Measurements from ENCODE around the gene RAVER1. TPM values are rescaled to one million over a fixed set of nuclear protein-coding genes. Genes with fewer than 3 reads are reported as not detected.

Gene RAVER1
- total RNA-seq, 1 experiment from 2014 or later, result 10.6 TPM

GRCh38 chr19:10295847-10296591 is 37.3 kb downstream of the RAVER1 start:
- in situ Hi-C loops (cut with HindIII; ENCODE audit: low pct_unique_long_range_greater_than_20kb, low sequenced_read_pairs), result no loop called here
- no peak for DNase-seq (ENCODE audit: low read depth)

GRCh38 chr19:10295305-10295846 is 38.0 kb downstream of the RAVER1 start:
- peak; percentile 39 for DNase-seq (ENCODE audit: low read depth)
- in situ Hi-C loops (cut with HindIII; ENCODE audit: low pct_unique_long_range_greater_than_20kb, low sequenced_read_pairs), result no loop called here

GRCh38 chr19:10294368-10294697 is 39.0 kb downstream of the RAVER1 start:
- in situ Hi-C loops (cut with HindIII; ENCODE audit: low pct_unique_long_range_greater_than_20kb, low sequenced_read_pairs), result no loop called here
- no peak for DNase-seq (ENCODE audit: low read depth)

DNA sequence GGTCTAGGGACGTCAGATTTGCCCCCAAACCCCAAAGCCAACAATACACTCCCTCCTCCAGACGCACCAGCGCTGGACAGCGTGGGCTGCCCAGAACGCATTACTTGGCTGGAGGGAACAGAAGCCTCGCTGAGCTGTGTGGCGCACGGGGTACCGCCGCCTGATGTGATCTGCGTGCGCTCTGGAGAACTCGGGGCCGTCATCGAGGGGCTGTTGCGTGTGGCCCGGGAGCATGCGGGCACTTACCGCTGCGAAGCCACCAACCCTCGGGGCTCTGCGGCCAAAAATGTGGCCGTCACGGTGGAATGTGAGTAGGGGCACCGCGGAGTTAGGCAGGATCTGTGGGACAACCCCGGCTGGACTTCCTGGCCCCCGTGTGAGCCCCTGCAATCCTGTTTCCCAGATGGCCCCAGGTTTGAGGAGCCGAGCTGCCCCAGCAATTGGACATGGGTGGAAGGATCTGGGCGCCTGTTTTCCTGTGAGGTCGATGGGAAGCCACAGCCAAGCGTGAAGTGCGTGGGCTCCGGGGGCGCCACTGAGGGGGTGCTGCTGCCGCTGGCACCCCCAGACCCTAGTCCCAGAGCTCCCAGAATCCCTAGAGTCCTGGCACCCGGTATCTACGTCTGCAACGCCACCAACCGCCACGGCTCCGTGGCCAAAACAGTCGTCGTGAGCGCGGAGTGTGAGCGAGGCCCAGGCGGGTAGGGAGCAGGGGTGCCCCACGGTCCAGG is 39.5 kb downstream of the RAVER1 start:
- DNase-seq (ENCODE audit: low read depth), result no peak
- in situ Hi-C loops (cut with HindIII; ENCODE audit: low pct_unique_long_range_greater_than_20kb, low sequenced_read_pairs), result no loop called here

GRCh38 chr19:10292789-10293636 is 40.3 kb downstream of the RAVER1 start:
- DNase-seq (ENCODE audit: low read depth), result no peak
- in situ Hi-C loops (cut with HindIII; ENCODE audit: low pct_unique_long_range_greater_than_20kb, low sequenced_read_pairs), result no loop called here

GRCh38 chr19:10292206-10292788 is 41.0 kb downstream of the RAVER1 start:
- in situ Hi-C loops (cut with HindIII; ENCODE audit: low pct_unique_long_range_greater_than_20kb, low sequenced_read_pairs), result no loop called here
- peak; percentile 65 for DNase-seq (ENCODE audit: low read depth)

DNA sequence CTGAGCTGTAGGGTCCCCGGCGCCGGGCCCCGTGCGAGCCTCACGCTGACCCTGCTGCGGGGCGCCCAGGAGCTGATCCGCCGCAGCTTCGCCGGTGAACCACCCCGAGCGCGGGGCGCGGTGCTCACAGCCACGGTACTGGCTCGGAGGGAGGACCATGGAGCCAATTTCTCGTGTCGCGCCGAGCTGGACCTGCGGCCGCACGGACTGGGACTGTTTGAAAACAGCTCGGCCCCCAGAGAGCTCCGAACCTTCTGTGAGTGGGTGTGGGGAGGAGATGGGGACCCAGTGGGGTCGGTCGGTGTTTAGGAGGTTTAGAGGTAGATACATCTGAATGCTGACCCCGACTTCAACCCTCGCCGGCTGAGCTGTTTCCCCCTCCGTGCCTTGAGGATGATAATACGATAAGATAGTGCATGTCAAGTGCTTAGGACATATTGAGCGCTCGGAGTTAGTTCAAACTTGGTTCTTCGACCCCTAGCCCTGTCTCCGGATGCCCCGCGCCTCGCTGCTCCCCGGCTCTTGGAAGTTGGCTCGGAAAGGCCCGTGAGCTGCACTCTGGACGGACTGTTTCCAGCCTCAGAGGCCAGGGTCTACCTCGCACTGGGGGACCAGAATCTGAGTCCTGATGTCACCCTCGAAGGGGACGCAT is 41.6 kb downstream of the RAVER1 start:
- in situ Hi-C loops (cut with HindIII; ENCODE audit: low pct_unique_long_range_greater_than_20kb, low sequenced_read_pairs), result no loop called here
- DNase-seq (ENCODE audit: low read depth), result peak; percentile 36

GRCh38 chr19:10290876-10291553 is 42.3 kb downstream of the RAVER1 start:
- DNase-seq (ENCODE audit: low read depth), result peak; percentile 39
- in situ Hi-C loops (cut with HindIII; ENCODE audit: low pct_unique_long_range_greater_than_20kb, low sequenced_read_pairs), result no loop called here

DNA sequence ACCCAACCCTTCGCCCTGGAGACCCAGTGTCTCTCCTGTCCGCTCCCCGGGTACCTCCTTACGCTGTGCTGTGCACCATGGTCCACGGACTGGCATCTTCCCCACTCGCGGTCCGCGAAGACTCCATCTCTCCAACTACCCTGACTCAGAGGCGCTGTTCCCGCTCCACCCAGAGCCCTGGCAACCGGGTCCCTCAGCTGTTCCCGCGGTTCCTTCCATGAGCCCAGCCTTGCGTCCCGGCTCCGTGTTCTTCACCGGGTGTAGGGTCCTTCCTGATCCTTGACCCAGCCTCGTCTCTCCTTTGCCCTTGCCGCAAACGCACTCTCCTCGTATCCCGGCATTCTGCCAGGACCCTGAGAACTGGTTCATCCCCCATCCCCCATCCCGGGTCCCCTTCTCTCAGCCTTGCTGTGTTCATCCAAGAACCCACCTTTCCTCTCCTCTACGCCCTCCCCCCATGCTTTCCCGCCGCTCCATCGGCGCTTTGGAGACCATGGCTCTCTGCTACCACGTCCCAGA is 42.9 kb downstream of the RAVER1 start:
- in situ Hi-C loops (cut with HindIII; ENCODE audit: low pct_unique_long_range_greater_than_20kb, low sequenced_read_pairs), result no loop called here
- DNase-seq (ENCODE audit: low read depth), result no peak

- in situ Hi-C loops (cut with HindIII; ENCODE audit: low pct_unique_long_range_greater_than_20kb, low sequenced_read_pairs), result no loop called here
- no peak for DNase-seq (ENCODE audit: low read depth)
These were observed 43.4 kb downstream of the RAVER1 start, which contains the start of gene ICAM5 for GRCh38 chr19:10289836-10290356. TSS of gene ICAM5 (plus strand) at chr19:10289952. CDS start at chr19:10290044, 92 bp downstream.

GRCh38 chr19:10289167-10289835 is 44.0 kb downstream of the RAVER1 start:
- in situ Hi-C loops (cut with HindIII; ENCODE audit: low pct_unique_long_range_greater_than_20kb, low sequenced_read_pairs), result no loop called here
- no peak for DNase-seq (ENCODE audit: low read depth)

- no peak for DNase-seq (ENCODE audit: low read depth)
- in situ Hi-C loops (cut with HindIII; ENCODE audit: low pct_unique_long_range_greater_than_20kb, low sequenced_read_pairs), result no loop called here
These were observed 44.6 kb downstream of the RAVER1 start for GRCh38 chr19:10288662-10289166.

GRCh38 chr19:10286803-10287737 is 46.3 kb downstream of the RAVER1 start, which contains the start of gene ICAM4:
TSS of gene ICAM4 (plus strand) at chr19:10286955. CDS start at chr19:10287013, 58 bp downstream.
- in situ Hi-C loops (cut with HindIII; ENCODE audit: low pct_unique_long_range_greater_than_20kb, low sequenced_read_pairs), result no loop called here
- DNase-seq (ENCODE audit: low read depth), result no peak

DNA sequence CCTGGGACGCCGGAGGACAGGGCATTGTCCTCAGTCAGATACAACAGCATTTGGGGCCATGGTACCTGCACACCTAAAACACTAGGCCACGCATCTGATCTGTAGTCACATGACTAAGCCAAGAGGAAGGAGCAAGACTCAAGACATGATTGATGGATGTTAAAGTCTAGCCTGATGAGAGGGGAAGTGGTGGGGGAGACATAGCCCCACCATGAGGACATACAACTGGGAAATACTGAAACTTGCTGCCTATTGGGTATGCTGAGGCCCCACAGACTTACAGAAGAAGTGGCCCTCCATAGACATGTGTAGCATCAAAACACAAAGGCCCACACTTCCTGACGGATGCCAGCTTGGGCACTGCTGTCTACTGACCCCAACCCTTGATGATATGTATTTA is 47.9 kb downstream of the RAVER1 start:
- DNase-seq (ENCODE audit: low read depth), result no peak
- in situ Hi-C loops (cut with HindIII; ENCODE audit: low pct_unique_long_range_greater_than_20kb, low sequenced_read_pairs), result no loop called here

DNA sequence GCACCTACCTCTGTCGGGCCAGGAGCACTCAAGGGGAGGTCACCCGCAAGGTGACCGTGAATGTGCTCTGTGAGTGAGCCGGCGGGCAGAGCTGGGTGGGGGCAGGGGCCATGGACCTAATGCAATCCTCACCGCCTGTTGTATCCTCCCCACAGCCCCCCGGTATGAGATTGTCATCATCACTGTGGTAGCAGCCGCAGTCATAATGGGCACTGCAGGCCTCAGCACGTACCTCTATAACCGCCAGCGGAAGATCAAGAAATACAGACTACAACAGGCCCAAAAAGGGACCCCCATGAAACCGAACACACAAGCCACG is 48.4 kb downstream of the RAVER1 start:
- in situ Hi-C loops (cut with HindIII; ENCODE audit: low pct_unique_long_range_greater_than_20kb, low sequenced_read_pairs), result no loop called here
- DNase-seq (ENCODE audit: low read depth), result no peak

Measured in Caki2 (cell line).